Embryonic facial prominence (tissue), 1 donor: Measurements from ENCODE around the gene PWWP2B.
"Not testable (repeated sequence)": the region's sequence is repeated elsewhere in the genome, so short reads cannot be mapped to it uniquely, and the experiment has no call there.

Experiments
- DNase-seq: peaks from one replicate; pipeline ENCODE4 v3.0.0-alpha.2; 2016; ENCODE audit errors: extremely low spot score

PWWP2B gene

GRCh38 chr10:132380986-132381385 lies 16.0 kb upstream of the PWWP2B start:
- DNase-seq: not testable (repeated sequence)

DNA sequence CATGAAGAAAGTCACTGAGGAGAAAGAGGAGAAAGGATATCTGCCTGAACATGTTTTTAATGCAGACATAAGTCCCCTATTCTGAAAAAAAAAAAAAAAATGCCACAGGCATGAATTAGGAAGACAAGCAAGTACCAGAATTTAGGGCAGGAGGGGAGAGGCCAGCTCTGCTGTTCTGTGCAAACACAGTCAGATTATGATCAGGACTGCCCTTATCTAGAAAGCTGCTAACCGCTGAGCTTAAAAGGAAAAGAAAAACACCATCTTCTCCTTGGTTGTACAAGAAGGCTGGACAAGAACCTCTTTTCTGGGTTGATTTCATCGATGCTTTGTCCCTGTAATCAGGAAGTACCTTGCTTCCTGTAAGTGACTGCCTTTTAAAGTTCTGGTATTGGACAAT lies 15.3 kb upstream of the PWWP2B start:
- no peak for DNase-seq

GRCh38 chr10:132382231-132382922 lies 14.6 kb upstream of the PWWP2B start:
- DNase-seq: no peak

GRCh38 chr10:132383101-132383500 lies 13.9 kb upstream of the PWWP2B start:
- no peak for DNase-seq

DNA sequence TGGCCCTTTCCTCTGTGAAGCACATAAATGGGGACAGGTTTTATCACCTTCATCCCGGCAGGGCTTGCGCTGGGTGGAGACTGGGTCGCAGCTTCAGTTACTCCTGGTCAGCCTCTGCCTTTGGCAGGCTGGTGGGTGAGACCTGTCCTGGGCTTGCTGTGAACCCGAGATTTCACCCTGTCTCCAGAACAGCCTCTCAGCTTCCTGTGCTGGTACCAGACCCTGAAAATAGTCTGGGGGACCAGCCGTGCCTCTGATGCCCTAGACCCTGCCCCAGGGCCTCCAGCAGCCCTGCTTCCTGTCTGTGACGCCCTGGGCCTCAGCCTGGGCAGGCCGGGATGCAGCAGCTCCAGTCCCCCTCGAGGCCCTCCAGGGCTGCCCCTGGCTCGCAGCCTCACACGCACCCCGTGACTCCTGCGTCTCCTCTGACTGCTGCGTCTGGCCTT lies 13.2 kb upstream of the PWWP2B start:
- DNase-seq: no peak

- DNase-seq: no peak
Observed at GRCh38 chr10:132384618-132385388, 12.2 kb upstream of the PWWP2B start.

- DNase-seq: no peak
Observed at GRCh38 chr10:132385389-132385667, 11.7 kb upstream of the PWWP2B start.

- no peak for DNase-seq
Observed at GRCh38 chr10:132385721-132386418, 11.1 kb upstream of the PWWP2B start.

DNA sequence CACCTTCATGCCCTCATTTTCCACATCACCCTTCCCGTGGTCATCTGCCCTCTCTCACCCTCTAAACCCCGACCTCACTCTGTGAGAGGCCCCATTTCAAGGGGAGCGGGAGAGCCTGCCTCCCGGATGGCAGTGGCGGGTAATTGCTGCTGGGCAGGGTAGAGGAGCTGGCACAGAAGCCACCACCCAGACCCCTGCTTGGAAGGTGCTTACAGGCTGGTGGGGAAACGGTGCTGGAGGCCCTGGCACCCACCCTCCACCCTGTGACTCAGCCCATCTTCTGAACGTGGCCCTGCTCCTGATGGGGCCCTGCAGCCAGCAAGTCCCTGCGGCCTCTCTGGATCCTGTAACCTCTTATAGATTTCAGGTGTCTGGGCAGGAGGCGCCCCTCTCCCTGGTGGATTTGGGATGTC lies 10.6 kb upstream of the PWWP2B start:
- DNase-seq: no peak

DNA sequence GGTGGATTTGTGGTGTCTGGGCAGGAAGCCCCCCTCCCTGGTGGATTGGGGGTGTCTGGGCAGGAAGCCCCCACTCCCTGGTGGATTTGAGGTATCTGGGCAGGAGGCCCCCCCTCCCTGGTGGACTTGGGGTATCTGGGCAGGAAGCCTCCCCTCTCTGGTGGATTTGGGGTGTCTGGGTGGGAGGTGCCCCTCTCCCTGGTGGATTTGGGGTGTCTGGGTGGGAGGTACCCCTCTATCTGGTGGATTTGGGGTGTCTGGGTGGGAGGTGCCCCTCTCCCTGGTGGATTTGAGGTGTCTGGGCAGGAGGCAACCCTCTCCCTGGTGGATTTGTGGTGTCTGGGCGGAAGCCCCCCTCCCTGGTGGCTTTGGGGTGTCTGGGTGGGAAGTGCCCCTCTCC lies 10.1 kb upstream of the PWWP2B start:
- not testable (repeated sequence) for DNase-seq

GRCh38 chr10:132387764-132388210 lies 9.2 kb upstream of the PWWP2B start:
- no peak for DNase-seq

GRCh38 chr10:132388891-132389432 lies 8.0 kb upstream of the PWWP2B start:
- no peak for DNase-seq

DNA sequence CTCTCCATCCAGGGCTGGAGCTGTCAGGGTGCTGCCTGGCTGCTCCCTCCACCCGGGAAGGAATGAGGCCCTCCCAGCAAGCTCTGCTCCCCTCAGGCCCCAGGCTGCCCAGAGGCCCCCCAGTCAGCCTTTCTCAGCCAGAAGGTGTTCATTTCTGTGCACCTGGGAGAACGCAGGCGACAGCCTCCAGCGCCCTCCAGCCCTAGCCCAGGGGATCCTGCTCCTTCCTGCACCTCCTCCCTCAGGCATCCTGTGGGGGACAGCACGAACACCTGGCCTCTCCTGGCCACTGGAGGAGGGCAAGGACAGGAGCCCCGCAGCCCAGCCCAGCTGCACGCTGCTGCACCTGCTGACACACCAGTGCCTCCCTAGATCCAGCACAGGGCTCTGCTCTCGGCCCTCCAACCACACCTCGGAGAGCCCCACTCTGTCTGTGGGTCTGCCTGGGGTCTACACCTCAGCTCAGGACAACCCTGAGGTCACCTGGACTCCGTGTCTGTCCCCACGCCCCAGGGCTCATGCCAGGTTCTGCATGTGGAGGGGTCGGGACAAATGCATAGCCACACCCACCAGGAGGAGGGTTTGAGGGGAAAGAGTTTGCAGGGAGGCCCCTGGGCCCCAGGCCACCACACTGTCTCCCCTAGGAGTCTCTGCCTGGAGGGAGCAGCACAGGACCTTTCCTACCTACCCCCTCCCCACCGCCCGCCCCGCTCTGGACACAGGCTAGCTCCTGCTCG lies 7.4 kb upstream of the PWWP2B start:
- DNase-seq: no peak

DNA sequence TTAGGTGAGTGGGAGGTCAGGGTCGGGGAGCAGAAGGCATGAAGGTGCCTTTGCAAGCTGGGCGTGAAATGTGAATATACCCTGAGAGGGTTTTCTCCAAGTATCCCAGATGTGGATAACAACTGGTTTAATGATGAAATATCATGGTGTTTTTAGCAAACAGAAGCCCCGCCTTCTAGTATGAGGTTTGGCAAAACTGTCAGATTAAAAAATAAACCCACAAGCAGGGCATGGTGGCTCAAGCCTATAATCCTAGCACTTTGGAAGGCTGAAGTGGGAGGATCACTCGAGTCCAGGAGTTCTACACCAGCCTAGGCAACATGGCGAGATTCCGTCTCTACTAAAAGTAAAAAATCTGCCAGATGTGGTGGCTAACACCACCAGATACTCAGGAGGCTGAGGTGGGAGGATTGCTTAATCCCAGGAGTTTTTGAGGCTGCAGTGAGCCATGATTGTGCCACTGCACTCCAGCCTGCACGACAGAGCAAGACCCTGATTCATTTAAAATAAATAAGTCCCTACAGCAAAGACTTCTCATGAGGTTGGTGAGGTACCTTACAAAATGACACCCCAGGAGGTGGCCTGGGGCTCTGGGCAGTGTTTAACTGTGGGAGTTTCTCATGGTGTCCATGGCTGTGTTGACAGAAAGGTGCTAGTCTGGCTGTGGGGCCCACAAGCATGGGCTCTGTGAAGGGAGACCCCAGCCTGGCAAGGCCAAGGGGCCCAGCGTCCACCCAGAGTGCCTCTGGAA lies 6.7 kb upstream of the PWWP2B start:
- DNase-seq: no peak

DNA sequence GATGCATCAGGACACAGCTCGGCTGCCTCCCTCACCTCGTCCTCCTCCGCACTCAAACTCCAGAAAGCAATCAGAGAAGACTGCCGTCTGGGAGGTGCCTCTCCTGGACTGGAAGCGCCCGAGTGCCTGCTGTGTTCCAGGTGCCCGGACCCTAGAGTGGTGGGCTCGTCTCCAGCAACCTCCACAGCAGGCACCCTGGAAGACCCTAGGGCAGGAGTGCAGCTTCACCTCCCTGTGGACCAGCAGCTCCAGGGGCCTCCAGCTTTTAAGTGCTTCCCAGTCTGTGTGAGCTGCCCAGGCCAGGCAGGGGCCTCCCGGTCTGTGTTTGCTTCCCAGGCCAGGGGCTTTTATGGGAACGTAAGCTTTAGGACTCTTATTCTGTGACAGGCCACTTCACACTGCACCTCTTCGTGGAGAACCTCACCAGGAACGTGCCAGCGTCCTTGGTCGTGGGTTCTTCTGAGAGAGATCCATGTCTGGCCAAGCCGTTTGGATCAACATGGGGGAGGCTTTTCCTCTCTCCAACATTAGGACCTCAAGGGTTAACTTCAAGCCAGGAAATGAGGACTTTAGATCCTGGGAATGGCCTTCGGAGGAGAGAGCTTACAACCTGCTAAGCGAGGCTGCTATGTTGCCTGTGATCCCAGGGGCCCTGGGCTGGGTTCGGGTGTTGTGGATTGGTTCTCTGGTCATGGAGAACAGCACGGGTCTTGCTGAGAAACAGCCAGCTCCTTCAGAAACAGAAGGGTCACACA lies 5.9 kb upstream of the PWWP2B start:
- DNase-seq: no peak

DNA sequence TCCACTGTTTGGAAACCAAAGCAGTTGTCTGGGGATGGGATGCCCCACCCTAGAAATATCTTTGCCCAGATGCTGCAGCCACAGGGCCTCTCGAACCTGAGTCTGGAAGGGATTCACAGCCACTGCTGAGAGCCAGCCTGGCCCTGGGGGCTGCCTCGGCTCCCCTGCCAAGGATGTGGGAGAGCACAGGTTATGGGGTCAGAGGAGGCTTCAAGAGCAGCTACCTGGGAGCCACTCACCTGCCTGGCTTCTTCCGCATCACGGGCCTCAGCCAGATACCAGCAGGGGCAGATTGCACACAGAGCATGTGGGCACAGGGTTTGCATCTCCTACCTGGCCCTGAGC lies 5.4 kb upstream of the PWWP2B start:
- no peak for DNase-seq

- DNase-seq: no peak
Observed at GRCh38 chr10:132392184-132392800, 4.7 kb upstream of the PWWP2B start.

DNA sequence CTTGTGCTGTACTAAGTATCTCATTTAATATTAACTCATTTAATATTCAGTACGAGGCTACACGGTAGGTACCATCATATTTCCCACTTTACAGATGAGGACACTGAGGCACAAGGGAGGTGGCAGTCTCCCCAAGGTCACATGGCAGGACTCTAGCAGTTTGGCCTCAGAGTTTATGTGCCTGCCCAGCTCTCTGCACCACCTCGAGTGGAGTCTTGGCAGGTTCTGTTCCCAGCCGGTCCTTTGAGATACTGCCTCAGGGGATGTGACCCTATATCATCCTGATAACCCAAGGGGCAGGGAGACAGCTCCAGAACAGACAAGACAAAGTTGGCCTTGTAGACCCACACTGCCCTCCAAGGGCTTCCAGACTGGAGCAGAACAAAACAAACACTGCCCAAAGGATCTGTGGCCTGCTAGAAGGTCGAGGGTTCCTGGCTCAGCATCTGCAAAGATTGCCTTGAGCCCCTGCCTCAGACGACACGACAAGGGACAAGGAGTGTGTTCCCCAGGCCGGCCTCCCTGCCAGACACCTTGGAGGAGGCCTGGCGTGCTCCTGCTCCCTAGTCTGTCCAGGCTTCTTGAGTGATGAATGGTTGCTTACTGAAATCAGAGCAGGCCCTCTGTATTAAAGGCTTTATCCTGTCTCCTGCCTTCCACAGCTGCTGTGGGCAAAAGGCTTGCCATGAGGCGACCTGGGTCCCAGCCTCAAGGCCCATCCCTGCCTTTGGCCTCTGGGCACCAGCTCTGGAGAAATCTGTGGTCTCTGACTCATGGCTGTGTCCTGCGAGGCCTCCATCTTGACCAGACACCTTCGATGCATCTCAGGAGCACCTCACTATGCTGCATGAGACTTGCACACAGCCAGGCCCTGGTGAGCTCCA lies 3.9 kb upstream of the PWWP2B start:
- no peak for DNase-seq

GRCh38 chr10:132393695-132394181 lies 3.3 kb upstream of the PWWP2B start:
- DNase-seq: no peak
